ENCODE results near the gene TRIM71. TPM values are rescaled to one million over a fixed set of nuclear protein-coding genes. Genes with fewer than 3 reads are reported as not detected.

Gene TRIM71
- total and polyA plus RNA-seq, 2 of the 13 experiments (the other 11 are each of a cell fraction or from before 2014, with no cell fraction given): 21.7 to 76.9 TPM

GRCh38 chr3:32856901-32857507 is 39.2 kb downstream of the TRIM71 start (continued):
- no peak for TF ChIP-seq ZNF512B (CRISPR knock-in tag; IDR thresholded peaks at IDR 0.05; ENCODE audit: borderline replicate concordance)
- TF ChIP-seq RARA (CRISPR knock-in tag; IDR thresholded peaks at IDR 0.05): peak; percentile 77
- 0 out of 2 replicates have a peak, but pooled peaks have one; percentile 35 for TF ChIP-seq MIER2 (CRISPR knock-in tag; IDR thresholded peaks at IDR 0.05)
- peak; percentile 82; the same call in 1 of the 2 replicates for TF ChIP-seq ARNTL (CRISPR knock-in tag; IDR thresholded peaks at IDR 0.05)
- TF ChIP-seq FOXA1 (IDR thresholded peaks at IDR 0.05): no peak
- TF ChIP-seq FOXA1 (CRISPR knock-in tag; IDR thresholded peaks at IDR 0.05): peak; percentile 43; the same call in 1 of the 2 replicates
- TF ChIP-seq TP53 (CRISPR knock-in tag; conservative IDR thresholded peaks at IDR 0.05): no peak
- TF ChIP-seq CBFB (CRISPR knock-in tag; IDR thresholded peaks at IDR 0.05): 0 out of 2 replicates have a peak, but pooled peaks have one; percentile 23
- TF ChIP-seq, protein P1, sequence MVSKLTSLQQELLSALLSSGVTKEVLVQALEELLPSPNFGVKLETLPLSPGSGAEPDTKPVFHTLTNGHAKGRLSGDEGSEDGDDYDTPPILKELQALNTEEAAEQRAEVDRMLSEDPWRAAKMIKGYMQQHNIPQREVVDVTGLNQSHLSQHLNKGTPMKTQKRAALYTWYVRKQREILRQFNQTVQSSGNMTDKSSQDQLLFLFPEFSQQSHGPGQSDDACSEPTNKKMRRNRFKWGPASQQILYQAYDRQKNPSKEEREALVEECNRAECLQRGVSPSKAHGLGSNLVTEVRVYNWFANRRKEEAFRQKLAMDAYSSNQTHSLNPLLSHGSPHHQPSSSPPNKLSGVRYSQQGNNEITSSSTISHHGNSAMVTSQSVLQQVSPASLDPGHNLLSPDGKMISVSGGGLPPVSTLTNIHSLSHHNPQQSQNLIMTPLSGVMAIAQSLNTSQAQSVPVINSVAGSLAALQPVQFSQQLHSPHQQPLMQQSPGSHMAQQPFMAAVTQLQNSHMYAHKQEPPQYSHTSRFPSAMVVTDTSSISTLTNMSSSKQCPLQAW (CRISPR knock-in tag; IDR thresholded peaks at IDR 0.05): peak; percentile 54
- no peak for TF ChIP-seq NFATC3 (CRISPR knock-in tag; IDR thresholded peaks at IDR 0.05)
- TF ChIP-seq, protein P2, sequence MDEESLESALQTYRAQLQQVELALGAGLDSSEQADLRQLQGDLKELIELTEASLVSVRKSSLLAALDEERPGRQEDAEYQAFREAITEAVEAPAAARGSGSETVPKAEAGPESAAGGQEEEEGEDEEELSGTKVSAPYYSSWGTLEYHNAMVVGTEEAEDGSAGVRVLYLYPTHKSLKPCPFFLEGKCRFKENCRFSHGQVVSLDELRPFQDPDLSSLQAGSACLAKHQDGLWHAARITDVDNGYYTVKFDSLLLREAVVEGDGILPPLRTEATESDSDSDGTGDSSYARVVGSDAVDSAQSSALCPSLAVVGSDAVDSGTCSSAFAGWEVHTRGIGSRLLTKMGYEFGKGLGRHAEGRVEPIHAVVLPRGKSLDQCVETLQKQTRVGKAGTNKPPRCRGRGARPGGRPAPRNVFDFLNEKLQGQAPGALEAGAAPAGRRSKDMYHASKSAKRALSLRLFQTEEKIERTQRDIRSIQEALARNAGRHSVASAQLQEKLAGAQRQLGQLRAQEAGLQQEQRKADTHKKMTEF (CRISPR knock-in tag; IDR thresholded peaks at IDR 0.05): peak; percentile 56; the same call in 1 of the 2 replicates
- TF ChIP-seq NFIC (IDR thresholded peaks at IDR 0.05; ENCODE audit: low read length): 0 out of 2 replicates have a peak, but pooled peaks have one; percentile 37
- TF ChIP-seq SIN3B (IDR thresholded peaks at IDR 0.05; ENCODE audit: low read length): no peak
- peak; percentile 45; the same call in 1 of the 2 replicates for TF ChIP-seq KLF6 (CRISPR knock-in tag; IDR thresholded peaks at IDR 0.05)
- TF ChIP-seq ZNF788 (CRISPR knock-in tag; IDR thresholded peaks at IDR 0.05; ENCODE audit: borderline replicate concordance): peak; percentile 52; the same call in 1 of the 2 replicates
- no peak for TF ChIP-seq RBFOX2 (IDR thresholded peaks at IDR 0.05; ENCODE audit: low read depth, low read length)
- 0 out of 2 replicates have a peak, but pooled peaks have one; percentile 16 for TF ChIP-seq ZNF503 (CRISPR knock-in tag; IDR thresholded peaks at IDR 0.05)
- peak; percentile 8; the same call in 1 of the 2 replicates for TF ChIP-seq FOSL2 (CRISPR knock-in tag; IDR thresholded peaks at IDR 0.05)
- TF ChIP-seq PHF21A (CRISPR knock-in tag; IDR thresholded peaks at IDR 0.05): peak; percentile 48; the same call in 1 of the 2 replicates

All from HepG2 (cell line).